K562 (cell line): ENCODE measurements around the gene SMG7. TPM values are rescaled to one million over a fixed set of nuclear protein-coding genes. Genes with fewer than 3 reads are reported as not detected.

ENCODE experiments used
- ATAC-seq: fragments of 200-7000 bp; cut with Tn5 transposase; 3 replicates; pipeline ENCODE4 v1.9.1; 2020; ENCODE audit warnings: moderate library complexity
- BruUV-seq: library from RNA; stranded (reverse); fragments of 400-500 nt; replicated peaks from 2 replicates; lab custom pipeline; 2021; lab: Mats Ljungman, UMichigan
- CTCF ChIA-PET: fragments of 300-600 bp; formaldehyde crosslinking; extraction: SDS; loops from one replicate; lab custom pipeline; 2021; ENCODE audit warnings: low intra/inter-chr PET ratio; lab: Yijun Ruan, JAX
- POLR2A ChIA-PET: fragments of 300-600, 350-650 bp; sonication (Branson Sonifier 250); formaldehyde crosslinking; extraction: SDS; loops from one replicate; lab custom pipeline; 2021; ENCODE audit warnings: antibody characterized with exemption, inconsistent platforms; lab: Yijun Ruan, JAX
- DNase-seq, 4 experiments: peaks; one replicate each; pipeline versions ENCODE4 v3.0.0 to v3.0.0-alpha.2; 2011 to 2018; ENCODE audit warnings: low spot score in 3 of 4, mixed read lengths in 3 of 4; ENCODE audit errors: extremely low read depth in 1 of 4
- FAIRE-seq: peaks from 2 replicates; lab custom pipeline; 2011; peaks lifted over from hg19 to GRCh38; lab: Jason Lieb, UNC
- H2AFZ ChIP-seq: 2 replicates; pipeline ENCODE4 v1.6.0; 2011; ENCODE audit warnings: low read depth, low read length, control low read depth, inconsistent platforms
- H3K27ac ChIP-seq: fragments of 200-600 bp; 3 replicates; pipeline ENCODE4 v1.8.0; 2011; ENCODE audit warnings: low read depth, mild to moderate bottlenecking, control low read depth, inconsistent platforms, low read length, moderate library complexity, mixed read lengths; ENCODE audit errors: extremely low read depth
- H3K27me3 ChIP-seq, 2 experiments: fragments of 300-600 bp in 1 of 2; 2 replicates in 1 of 2; 3 replicates in 1 of 2; pipeline versions ENCODE4 v1.6.0 to v1.8.0; 2011; ENCODE audit warnings: inconsistent platforms in 2 of 2, low read length in 2 of 2, mild to moderate bottlenecking in 1 of 2, mixed read lengths in 1 of 2, moderate library complexity in 1 of 2; ENCODE audit not compliant: control insufficient read depth in 2 of 2, insufficient read depth in 2 of 2
- H3K36me3 ChIP-seq: fragments of 300-600 bp; 3 replicates; pipeline ENCODE4 v1.8.0; 2011; ENCODE audit warnings: mild to moderate bottlenecking, low read length, inconsistent platforms; ENCODE audit not compliant: control insufficient read depth, insufficient read depth
- H3K4me1 ChIP-seq, 2 experiments: fragments of 200-600 bp in 1 of 2; replicated peaks in 1 of 2; 2 replicates in 1 of 2; 3 replicates in 1 of 2; pipeline versions ENCODE4 v1.5.1 to v1.8.0; 2011; ENCODE audit warnings: inconsistent platforms in 2 of 2, low read length in 2 of 2, mild to moderate bottlenecking in 1 of 2, mixed read lengths in 1 of 2, moderate library complexity in 1 of 2; ENCODE audit not compliant: control insufficient read depth in 2 of 2, insufficient read depth in 2 of 2
- H3K4me2 ChIP-seq: 2 replicates; pipeline ENCODE4 v1.6.1; 2011; ENCODE audit warnings: low read length, control low read depth, inconsistent platforms, mixed read lengths; ENCODE audit not compliant: insufficient read depth
- H3K4me3 ChIP-seq: fragments of 200-600 bp; sonication (generic), shearing (Covaris generic); 2 replicates; pipeline ENCODE4 v1.5.1; 2016; ENCODE audit warnings: control low read depth, inconsistent platforms
- H3K79me2 ChIP-seq: fragments of 200-600 bp; 3 replicates; pipeline ENCODE4 v1.8.0; 2011; ENCODE audit warnings: low read length, inconsistent platforms; ENCODE audit not compliant: control insufficient read depth, insufficient read depth
- H3K9ac ChIP-seq, 2 experiments: 2 replicates each; pipeline versions ENCODE4 v1.6.0 to v1.6.1; 2011; ENCODE audit warnings: low read depth in 2 of 2, low read length in 2 of 2, control low read depth in 1 of 2, inconsistent platforms in 1 of 2, mild to moderate bottlenecking in 1 of 2, mixed read lengths in 1 of 2; ENCODE audit not compliant: insufficient read depth in 1 of 2
- H3K9me1 ChIP-seq: one replicate; pipeline ENCODE4 v1.6.0; 2011; ENCODE audit warnings: inconsistent platforms, mild to moderate bottlenecking, low read length, moderate library complexity; ENCODE audit not compliant: control insufficient read depth, insufficient read depth
- H3K9me3 ChIP-seq: replicated peaks from 2 replicates; pipeline ENCODE4 v1.5.1; 2011; ENCODE audit warnings: low read depth, low read length, inconsistent platforms; ENCODE audit not compliant: control insufficient read depth, insufficient read depth
- H4K20me1 ChIP-seq: replicated peaks from 2 replicates; pipeline ENCODE4 v1.6.1; 2011; ENCODE audit warnings: low read length, inconsistent platforms, mixed read lengths; ENCODE audit not compliant: control insufficient read depth, insufficient read depth
- CBFA2T2 ChIP-seq: fragments of 450-650 bp; conservative IDR thresholded peaks from 2 replicates; pipeline ENCODE4 v1.6.1; 2017; ENCODE audit warnings: mild to moderate bottlenecking
- CREB3 ChIP-seq: fragments of 450-650 bp; conservative IDR thresholded peaks from 2 replicates; pipeline ENCODE4 v1.6.1; 2016; ENCODE audit warnings: missing genetic modification characterization, low read depth, mild to moderate bottlenecking, missing compliant biosample characterization, moderate library complexity
- KLF1 ChIP-seq: fragments of 450-650 bp; IDR thresholded peaks from 2 replicates; pipeline ENCODE4 v1.6.1; 2016; ENCODE audit warnings: missing genetic modification characterization, missing compliant biosample characterization
- NR3C1 ChIP-seq: sonication (generic); formaldehyde crosslinking; IDR thresholded peaks from 2 replicates; pipeline ENCODE4 v1.8.1; 2022; ENCODE audit warnings: missing genetic modification reagents
- OTX1 ChIP-seq: fragments of 450-650 bp; formaldehyde crosslinking; IDR thresholded peaks from 2 replicates; pipeline ENCODE4 v1.4.0; 2022; ENCODE audit warnings: mild to moderate bottlenecking
- POLR2G ChIP-seq: fragments of 200-400 bp; formaldehyde crosslinking; IDR thresholded peaks from 2 replicates; pipeline ENCODE4 v1.6.1; 2017; ENCODE audit warnings: low read depth, mild to moderate bottlenecking, antibody characterized with exemption, low read length, moderate library complexity
- PTBP1 ChIP-seq: fragments of 200-400 bp; formaldehyde crosslinking; IDR thresholded peaks from 2 replicates; pipeline ENCODE4 v1.6.1; 2017; ENCODE audit warnings: low read depth, low read length
- RB1 ChIP-seq: fragments of 450-650 bp; IDR thresholded peaks from 2 replicates; pipeline ENCODE4 v1.6.1; 2017; ENCODE audit warnings: low read depth, mild to moderate bottlenecking
- RFX1 ChIP-seq: fragments of 450-650 bp; IDR thresholded peaks from 2 replicates; pipeline ENCODE4 v1.6.1; 2016; ENCODE audit warnings: mild to moderate bottlenecking, moderate library complexity
- SMARCE1 ChIP-seq: fragments of 450-650 bp; IDR thresholded peaks from 2 replicates; pipeline ENCODE4 v1.7.1; 2016; ENCODE audit warnings: mild to moderate bottlenecking
- TEAD1 ChIP-seq, 2 experiments: fragments of 450-650 bp in 1 of 2; sonication (generic) in 1 of 2; formaldehyde crosslinking; IDR thresholded peaks; 2 replicates each; pipeline versions ENCODE4 v1.4.0 to v1.8.0; 2020 to 2022; ENCODE audit warnings: mild to moderate bottlenecking in 2 of 2, missing genetic modification reagents in 1 of 2
- TSC22D4 ChIP-seq: fragments of 450-650 bp; IDR thresholded peaks from 2 replicates; pipeline ENCODE4 v1.6.1; 2016; ENCODE audit warnings: missing genetic modification characterization, missing biosample characterization, control low read depth
- ZHX1 ChIP-seq: fragments of 150-350 bp; conservative IDR thresholded peaks from 2 replicates; pipeline ENCODE4 v1.6.1; 2014; ENCODE audit warnings: low read length
- ZNF175 ChIP-seq: fragments of 200-800 bp; sonication (Bioruptor generic); IDR thresholded peaks from 2 replicates; pipeline ENCODE4 v1.6.1; 2016; ENCODE audit warnings: low read depth, mild to moderate bottlenecking, missing genetic modification characterization, missing compliant biosample characterization
- WGBS: fragments of 100-300 bp; shearing (Covaris generic); methylation state at CpG from one replicate; pipeline ENCODE4 v1.1.6; 2016; ENCODE audit warnings: low coverage, mixed read lengths; ENCODE audit not compliant: insufficient coverage; ENCODE audit errors: missing lambda C conversion rate; 5-methylcytosine and 5-hydroxymethylcytosine counted together
- in situ Hi-C: fragments of 300-500 bp; cut with MboI; formaldehyde crosslinking; loops from 4 replicates; pipeline ENCODE4 v1.15.0; 2018; ENCODE audit warnings: inconsistent platforms, mixed read lengths
- intact Hi-C: fragments of 100-400 bp; cut with micrococcal nuclease; formaldehyde crosslinking; loops from 2 replicates; pipeline ENCODE4 v1.14.2; 2022
- polyA plus RNA-seq, 8 experiments: library from polyadenylated mRNA; depleted of rRNA in 4 of 8; stranded (reverse) in 5 of 8; unstranded in 3 of 8; fragments of >200 nt; fragmentation: Nextera tagmentation in 2 of 8; fragmentation: Illumina TruSeq in 1 of 8; extraction: Ambion mirVana in 2 of 8; extraction: Trizol in 1 of 8; gene quantifications; 2 replicates each; pipeline versions ENCODE4 v1.2.1 to v1.2.3, GENCODE V29; 2011 to 2014; ENCODE audit warnings: inconsistent platforms in 1 of 8, missing spikeins in 1 of 8
- total RNA-seq, 7 experiments: library from RNA; depleted of rRNA in 6 of 7; stranded (reverse); fragments of >200 nt in 6 of 7; fragmentation: Illumina TruSeq in 2 of 7; extraction: Trizol in 2 of 7; gene quantifications; 2 replicates each; pipeline versions ENCODE4 v1.2.1 to v1.2.3, GENCODE V29; 2011 to 2021; ENCODE audit warnings: low replicate concordance in 1 of 7

SMG7 gene
- total and polyA plus RNA-seq, 9 of the 15 experiments (the other 6 are each of a cell fraction or from before 2014, with no cell fraction given), result 12.4 to 74.6 (median 29.0) TPM

- no peaks in the 10 kb centered on the region for H3K27me3 ChIP-seq
- ChIA-PET POLR2A (no interaction called here), CTCF (no interaction called here)
- ATAC-seq (no peak), FAIRE-seq (no peak), DNase-seq (no peak)
- no peak overlapping the region for H3K4me2 ChIP-seq
- no peaks in the 10 kb centered on the region for H3K79me2 ChIP-seq
- in situ Hi-C loops, result no loop called here
- intact Hi-C loops, result no loop called here
- no peak overlapping the region for H2AFZ ChIP-seq
- H3K4me3 ChIP-seq, result no peak overlapping the region
- no peaks in the 10 kb centered on the region for H3K9me3 ChIP-seq
- H3K36me3 ChIP-seq, result peaks cover 97% of the 10 kb centered on the region
- no peak overlapping the region for H3K27ac ChIP-seq
- TF ChIP-seq TSC22D4 (tag) (no peak), CBFA2T2 (no peak), OTX1 (CRISPR knock-in tag) (no peak), POLR2G (no peak), ZHX1 (no peak), KLF1 (tag) (no peak), SMARCE1 (no peak), PTBP1 (no peak), ZNF175 (CRISPR knock-in tag) (no peak), NR3C1 (CRISPR knock-in tag) (no peak), RFX1 (no peak), RB1 (no peak), CREB3 (tag) (no peak), TEAD1 (CRISPR knock-in tag; IDR thresholded peaks at IDR 0.05) (no peak)
- BruUV-seq, result no TSS peak
- H3K9me1 ChIP-seq, result no peaks in the 10 kb centered on the region
- WGBS, result 98% methylated on average over 3 of the region's 3 CpGs
- H3K9ac ChIP-seq, result no peak overlapping the region
- H3K4me1 ChIP-seq, result no peaks in the 10 kb centered on the region
- no peaks in the 10 kb centered on the region for H4K20me1 ChIP-seq
These were observed 61.4 kb downstream of the SMG7 start for GRCh38 chr1:183533617-183534174.
